GM12878 (cell line): ENCODE data around the gene WWC2. TPM values are rescaled to one million over a fixed set of nuclear protein-coding genes. Genes with fewer than 3 reads are reported as not detected.

Source experiments
- ATAC-seq: fragments of 200-7000 bp; cut with Tn5 transposase; 3 replicates; pipeline ENCODE4 v1.9.1; 2020; ENCODE audit warnings: mild to moderate bottlenecking, moderate library complexity
- BruUV-seq: library from RNA; stranded (reverse); fragments of 400-500 nt; replicated peaks from 2 replicates; lab custom pipeline; 2021; lab: Mats Ljungman, UMichigan
- CTCF ChIA-PET: fragments of 300-600 bp; sonication (Branson Sonifier 250); formaldehyde crosslinking; extraction: SDS; loops from one replicate; lab custom pipeline; 2021; ENCODE audit warnings: inconsistent platforms; lab: Yijun Ruan, JAX
- POLR2A ChIA-PET: fragments of 350-600 bp; formaldehyde crosslinking; extraction: SDS; loops from one replicate; lab custom pipeline; 2021; ENCODE audit warnings: inconsistent platforms; lab: Charles Lee
- RAD21 ChIA-PET: fragments of 300-600 bp; sonication (Branson Sonifier 250); formaldehyde crosslinking; loops from one replicate; lab custom pipeline; 2023; ENCODE audit warnings: antibody characterized with exemption; ENCODE audit not compliant: unreplicated experiment; lab: Charles Lee
- SMC1A ChIA-PET: fragments of 300-600 bp; sonication (Branson Sonifier 250); formaldehyde crosslinking; loops from one replicate; lab custom pipeline; 2023; ENCODE audit not compliant: unreplicated experiment, uncharacterized antibody; lab: Charles Lee
- DNase-seq: peaks from one replicate; pipeline ENCODE4 v3.0.0-alpha.2; 2011; ENCODE audit warnings: low read depth, low spot score
- FAIRE-seq: peaks from 3 replicates; lab custom pipeline; 2011; peaks lifted over from hg19 to GRCh38; lab: Jason Lieb, UNC
- H2AFZ ChIP-seq: 2 replicates; pipeline ENCODE4 v1.6.0; 2011; ENCODE audit warnings: low read depth, low read length, control low read depth; ENCODE audit not compliant: control insufficient read depth
- H3K27ac ChIP-seq: 2 replicates; pipeline ENCODE4 v1.5.1; 2011; ENCODE audit warnings: control low read depth; ENCODE audit not compliant: control insufficient read depth, insufficient read depth
- H3K27me3 ChIP-seq, 2 experiments: replicated peaks in 1 of 2; 2 replicates each; pipeline versions ENCODE4 v1.6.0 to v1.6.1; 2011; ENCODE audit warnings: low read length in 1 of 2; ENCODE audit not compliant: control insufficient read depth in 2 of 2, insufficient read depth in 2 of 2
- H3K36me3 ChIP-seq, 2 experiments: 2 replicates each; pipeline ENCODE4 v1.5.1; 2011; ENCODE audit warnings: low read length in 1 of 2; ENCODE audit not compliant: control insufficient read depth in 2 of 2, insufficient read depth in 2 of 2
- H3K4me1 ChIP-seq: 2 replicates; pipeline ENCODE4 v1.6.1; 2011; ENCODE audit warnings: mild to moderate bottlenecking, low read length, moderate library complexity, mixed read lengths; ENCODE audit not compliant: control insufficient read depth, insufficient read depth
- H3K4me2 ChIP-seq: 2 replicates; pipeline ENCODE4 v1.6.0; 2011; ENCODE audit warnings: control low read depth; ENCODE audit not compliant: control insufficient read depth, insufficient read depth
- H3K4me3 ChIP-seq: fragments of 200-600 bp; sonication (generic); 2 replicates; pipeline ENCODE4 v1.5.1; 2016
- H3K79me2 ChIP-seq: 2 replicates; pipeline ENCODE4 v1.6.0; 2011; ENCODE audit warnings: low read length; ENCODE audit not compliant: control insufficient read depth, insufficient read depth
- H3K9ac ChIP-seq: 2 replicates; pipeline ENCODE4 v1.8.0; 2011; ENCODE audit warnings: low read length, control low read depth, mixed read lengths; ENCODE audit not compliant: control insufficient read depth, insufficient read depth
- H3K9me3 ChIP-seq: replicated peaks from 3 replicates; pipeline ENCODE4 v1.5.1; 2011; ENCODE audit warnings: mild to moderate bottlenecking, low read length; ENCODE audit not compliant: control insufficient read depth, insufficient read depth
- H4K20me1 ChIP-seq: 2 replicates; pipeline ENCODE4 v1.6.0; 2011; ENCODE audit not compliant: control insufficient read depth, insufficient read depth
- CEBPB ChIP-seq, 2 experiments: fragments of 150-350 bp in 1 of 2; IDR thresholded peaks; 2 replicates each; pipeline ENCODE4 v1.6.1; 2012 to 2014; ENCODE audit warnings: low read depth in 2 of 2, low read length in 2 of 2, borderline replicate concordance in 1 of 2, inconsistent platforms in 1 of 2
- CHD1 ChIP-seq: IDR thresholded peaks from 2 replicates; pipeline ENCODE4 v1.6.1; 2012; ENCODE audit warnings: low read depth, low read length, improper control_type of control experiment
- E2F8 ChIP-seq: fragments of 450-650 bp; IDR thresholded peaks from 2 replicates; pipeline ENCODE4 v1.6.1; 2018; ENCODE audit warnings: mild to moderate bottlenecking, low read depth, moderate library complexity; ENCODE audit not compliant: partially characterized antibody
- GATAD2B ChIP-seq: fragments of 450-650 bp; conservative IDR thresholded peaks from 2 replicates; pipeline ENCODE4 v1.6.1; 2017; ENCODE audit warnings: low read depth, mild to moderate bottlenecking, moderate library complexity
- IRF4 ChIP-seq: IDR thresholded peaks from 2 replicates; pipeline ENCODE4 v1.6.1; 2011; ENCODE audit warnings: low read depth, low read length
- MEF2A ChIP-seq: IDR thresholded peaks from 2 replicates; pipeline ENCODE4 v1.6.1; 2011; ENCODE audit warnings: low read depth, mild to moderate bottlenecking, low read length, moderate library complexity; ENCODE audit not compliant: insufficient read depth
- NFIC ChIP-seq: IDR thresholded peaks from 2 replicates; pipeline ENCODE4 v1.6.1; 2012; ENCODE audit warnings: low read depth, mild to moderate bottlenecking, inconsistent platforms, low read length, moderate library complexity
- POLR2AphosphoS5 ChIP-seq: IDR thresholded peaks from 2 replicates; pipeline ENCODE4 v1.6.1; 2011; ENCODE audit warnings: mild to moderate bottlenecking, low read length, inconsistent platforms
- RCOR1 ChIP-seq: conservative IDR thresholded peaks from 2 replicates; pipeline ENCODE4 v1.6.1; 2012; ENCODE audit warnings: low read depth, low read length, improper control_type of control experiment
- SPI1 ChIP-seq: IDR thresholded peaks from 2 replicates; pipeline ENCODE4 v1.6.1; 2011; ENCODE audit warnings: low read depth, mild to moderate bottlenecking, low read length, moderate library complexity, borderline replicate concordance; ENCODE audit not compliant: insufficient read depth
- SREBF2 ChIP-seq: IDR thresholded peaks from 2 replicates; pipeline ENCODE4 v1.6.1; 2012; ENCODE audit warnings: mild to moderate bottlenecking, low read length
- TARDBP ChIP-seq: IDR thresholded peaks from 2 replicates; pipeline ENCODE4 v1.6.1; 2016; ENCODE audit warnings: borderline replicate concordance
- YBX1 ChIP-seq: fragments of 450-650 bp; IDR thresholded peaks from 2 replicates; pipeline ENCODE4 v1.6.1; 2016; ENCODE audit warnings: antibody characterized with exemption
- ZNF207 ChIP-seq: fragments of 450-650 bp; IDR thresholded peaks from 2 replicates; pipeline ENCODE4 v1.6.1; 2014; ENCODE audit warnings: antibody characterized with exemption, mild to moderate bottlenecking, borderline replicate concordance
- ZNF217 ChIP-seq: fragments of 450-650 bp; IDR thresholded peaks from 2 replicates; pipeline ENCODE4 v1.6.1; 2017; ENCODE audit warnings: antibody characterized with exemption, mild to moderate bottlenecking
- ZNF384 ChIP-seq: IDR thresholded peaks from 2 replicates; pipeline ENCODE4 v1.6.1; 2012; ENCODE audit warnings: low read depth, mild to moderate bottlenecking, low read length, improper control_type of control experiment, borderline replicate concordance
- WGBS: methylation state at CpG from one replicate; pipeline ENCODE4 v1.1.6; 2016; ENCODE audit warnings: low lambda C conversion rate; ENCODE audit not compliant: insufficient replicate concordance, insufficient coverage; ENCODE audit errors: missing lambda C conversion rate; 5-methylcytosine and 5-hydroxymethylcytosine counted together
- in situ Hi-C: fragments of 300-500 bp; cut with MboI; formaldehyde crosslinking; loops from 9 replicates; pipeline ENCODE4 v1.14.3; 2018; ENCODE audit warnings: mixed read lengths
- intact Hi-C: fragments of 100-400 bp; cut with micrococcal nuclease; formaldehyde crosslinking; loops from one replicate; pipeline ENCODE4 v1.14.2; 2022; ENCODE audit not compliant: unreplicated experiment
- polyA plus RNA-seq, 11 experiments: library from polyadenylated mRNA; depleted of rRNA in 4 of 11; unstranded in 6 of 11; stranded (reverse) in 5 of 11; fragments of >200 nt; fragmentation: Nextera tagmentation in 4 of 11; fragmentation: Illumina TruSeq in 1 of 11; extraction: Ambion mirVana in 4 of 11; extraction: Trizol in 1 of 11; gene quantifications; 1 replicate in 1 of 11; 2 replicates in 10 of 11; pipeline versions ENCODE4 v1.2.1 to v1.2.3, GENCODE V29; 2011 to 2016; ENCODE audit warnings: inconsistent platforms in 2 of 11, missing spikeins in 2 of 11, low read depth in 1 of 11
- total RNA-seq, 4 experiments: library from RNA; depleted of rRNA in 3 of 4; stranded (reverse); fragments of >200 nt in 3 of 4; fragmentation: Illumina TruSeq in 1 of 4; extraction: Trizol in 1 of 4; gene quantifications; 2 replicates each; pipeline versions ENCODE4 v1.2.1 to v1.2.3, GENCODE V29; 2013 to 2021

WWC2 gene
- total and polyA plus RNA-seq, 10 of the 15 experiments (the other 5 are each of a cell fraction or from before 2014, with no cell fraction given): 0.02 to 0.72 (median 0.06) TPM; not detected in 3

GRCh38 chr4:183180621-183181020, 81.6 kb downstream of the WWC2 start:
- Histone ChIP-seq H2AFZ (no peak overlapping the region), H3K4me2 (no peak overlapping the region), H3K4me3 (no peak overlapping the region), H3K4me1 (no peaks in the 10 kb centered on the region), H3K36me3 (no peaks in the 10 kb centered on the region), H3K9me3 (no peaks in the 10 kb centered on the region), H4K20me1 (no peaks in the 10 kb centered on the region), H3K27me3 (no peaks in the 10 kb centered on the region), H3K9ac (no peak overlapping the region), H3K27ac (no peak overlapping the region), H3K79me2 (no peaks in the 10 kb centered on the region)
- ChIA-PET CTCF (no interaction called here), POLR2A (interaction anchor here (0.6 kb wide), 1 partner anchor 600 kb away, joined by 3 read pairs; no protein-coding TSS in a partner anchor), SMC1A (interaction anchor here (0.7 kb wide), 1 partner anchor 79 kb away, joined by 3 read pairs; no protein-coding TSS in a partner anchor), RAD21 (no interaction called here)
- TF ChIP-seq E2F8: no peak
- no peak for TF ChIP-seq NFIC
- TF ChIP-seq YBX1: no peak
- TF ChIP-seq GATAD2B: no peak
- no peak for TF ChIP-seq ZNF384
- TF ChIP-seq ZNF207: no peak
- TF ChIP-seq IRF4: no peak
- no peak for TF ChIP-seq CHD1
- no peak for TF ChIP-seq MEF2A
- TF ChIP-seq ZNF217: no peak
- no peak for TF ChIP-seq POLR2AphosphoS5
- no peak for TF ChIP-seq SREBF2
- TF ChIP-seq TARDBP: no peak
- TF ChIP-seq RCOR1: no peak
- no peak for TF ChIP-seq SPI1
- no peak for TF ChIP-seq CEBPB (IDR thresholded peaks at IDR 0.05; ENCODE audit: borderline replicate concordance in 1 of 2, low read depth in 2 of 2, low read length in 2 of 2)
- intact Hi-C loops: no loop called here
- in situ Hi-C loops: no loop called here
- no TSS peak for BruUV-seq
- 10% methylated on average over 4 of the region's 4 CpGs for WGBS
- DNase-seq (no peak), ATAC-seq (no peak), FAIRE-seq (no peak)
